Activated CD8-positive, alpha-beta T cell treated with anti-CD3 and anti-CD28 coated beads, Interleukin-2, amount 10 ng/mL, durations not matched to agents 7 days and 5 days (primary cell): ENCODE results near the gene PCSK7. TPM values are rescaled to one million over a fixed set of nuclear protein-coding genes. Genes with fewer than 3 reads are reported as not detected.

Experiments
- ATAC-seq: fragments of 150-1000 bp; cut with Tn5 transposase; one replicate; pipeline ENCODE4 v1.10.0; 2021; ENCODE audit warnings: moderate library complexity
- CTCF ChIA-PET: fragments of 350-600 bp; sonication (Branson Sonifier 250); formaldehyde crosslinking; loops from one replicate; lab custom pipeline; 2021; ENCODE audit warnings: antibody characterized with exemption; lab: Charles Lee
- POLR2A ChIA-PET: fragments of 350-600 bp; sonication (Branson Sonifier 250); formaldehyde crosslinking; loops from one replicate; lab custom pipeline; 2021; ENCODE audit warnings: antibody characterized with exemption; lab: Charles Lee
- DNase-seq: peaks from one replicate; pipeline ENCODE4 v3.0.0-alpha.2; 2020
- H3K27ac Mint-ChIP-seq: one replicate; pipeline ENCODE4 v1.8.0; 2021; ENCODE audit warnings: mild to moderate bottlenecking, mixed read lengths
- H3K27me3 Mint-ChIP-seq: one replicate; pipeline ENCODE4 v1.8.0; 2021; ENCODE audit warnings: low read depth, mixed read lengths
- H3K36me3 Mint-ChIP-seq: one replicate; pipeline ENCODE4 v1.8.0; 2021; ENCODE audit warnings: low read depth, mixed read lengths
- H3K4me1 Mint-ChIP-seq: one replicate; pipeline ENCODE4 v1.8.0; 2021; ENCODE audit warnings: low read depth, mixed read lengths
- H3K4me3 Mint-ChIP-seq: one replicate; pipeline ENCODE4 v1.8.0; 2021; ENCODE audit warnings: mild to moderate bottlenecking, mixed read lengths
- H3K9me3 Mint-ChIP-seq: one replicate; pipeline ENCODE4 v1.8.0; 2022; ENCODE audit warnings: mixed read lengths; ENCODE audit not compliant: insufficient read depth
- total RNA-seq, 2 experiments: library from RNA; stranded (reverse); gene quantifications; one replicate each; pipeline ENCODE4 v1.2.3, GENCODE V29; 2021

The PCSK7 gene
- total RNA-seq, 2 experiments from 2014 or later: 160 to 161 TPM

- ChIA-PET POLR2A (interaction anchor here (1.0 kb wide), 1 partner anchor 18 kb away, joined by 3 read pairs; no protein-coding TSS in a partner anchor), CTCF (no interaction called here)
- Mint-ChIP-seq H3K36me3 (peaks cover 13% of the 10 kb centered on the region), H3K4me1 (no peaks in the 10 kb centered on the region), H3K27ac (no peak overlapping the region), H3K9me3 (no peaks in the 10 kb centered on the region), H3K4me3 (no peak overlapping the region), H3K27me3 (no peaks in the 10 kb centered on the region)
- ATAC-seq (no peak), DNase-seq (no peak)
Measured at GRCh38 chr11:117200813-117201657, 30.8 kb downstream of the PCSK7 start.

GRCh38 chr11:117199916-117200812 lies 31.7 kb downstream of the PCSK7 start:
- peaks cover 9% of the 10 kb centered on the region for H3K36me3 Mint-ChIP-seq
- no peaks in the 10 kb centered on the region for H3K9me3 Mint-ChIP-seq
- no peaks in the 10 kb centered on the region for H3K4me1 Mint-ChIP-seq
- no peak overlapping the region for H3K4me3 Mint-ChIP-seq
- H3K27me3 Mint-ChIP-seq: no peaks in the 10 kb centered on the region
- ATAC-seq: no peak
- no peak overlapping the region for H3K27ac Mint-ChIP-seq
- no peak for DNase-seq
- ChIA-PET POLR2A (no interaction called here), CTCF (no interaction called here)

- no peaks in the 10 kb centered on the region for H3K4me1 Mint-ChIP-seq
- no peaks in the 10 kb centered on the region for H3K27me3 Mint-ChIP-seq
- peaks cover 3% of the 10 kb centered on the region for H3K36me3 Mint-ChIP-seq
- no peak within 1 kb of the TSS for H3K27ac Mint-ChIP-seq
- ChIA-PET CTCF (no interaction called here), POLR2A (no interaction called here)
- H3K9me3 Mint-ChIP-seq: no peaks in the 10 kb centered on the region
- H3K4me3 Mint-ChIP-seq: no peak within 1 kb of the TSS
- ATAC-seq (no peak), DNase-seq (no peak)
Measured at GRCh38 chr11:117199053-117199915, 32.6 kb downstream of the PCSK7 start, which contains the start of gene TAGLN. Gene TAGLN, plus strand, starts transcription at chr11:117199370. Its CDS starts 3,644 bp downstream, at chr11:117203014.

GRCh38 chr11:117198613-117199012 lies 33.3 kb downstream of the PCSK7 start:
- no peak overlapping the region for H3K27ac Mint-ChIP-seq
- no peaks in the 10 kb centered on the region for H3K9me3 Mint-ChIP-seq
- no peak for ATAC-seq
- H3K4me3 Mint-ChIP-seq: no peak overlapping the region
- CTCF ChIA-PET: no interaction called here
- POLR2A ChIA-PET: no interaction called here
- H3K27me3 Mint-ChIP-seq: no peaks in the 10 kb centered on the region
- no peak for DNase-seq
- H3K4me1 Mint-ChIP-seq: no peaks in the 10 kb centered on the region
- H3K36me3 Mint-ChIP-seq: no peaks in the 10 kb centered on the region

- DNase-seq (no peak), ATAC-seq (no peak)
- ChIA-PET POLR2A (interaction anchor here (0.7 kb wide), 1 partner anchor 19 kb away, joined by 3 read pairs; the partner anchor contains the start of gene SIDT2), CTCF (interaction anchor here (0.6 to 1.9 kb wide), 3 partner anchors 18 to 88 kb away, joined by 3 to 9 read pairs (median 5); no protein-coding TSS in a partner anchor)
- Mint-ChIP-seq H3K27ac (no peak overlapping the region), H3K4me1 (peaks cover 4% of the 10 kb centered on the region), H3K36me3 (peaks cover 4% of the 10 kb centered on the region), H3K4me3 (no peak overlapping the region), H3K27me3 (no peaks in the 10 kb centered on the region), H3K9me3 (no peaks in the 10 kb centered on the region)
Measured at GRCh38 chr11:117197516-117198456, 34.1 kb downstream of the PCSK7 start.

- DNase-seq (no peak), ATAC-seq (no peak)
- Mint-ChIP-seq H3K27ac (no peak overlapping the region), H3K36me3 (peaks cover 4% of the 10 kb centered on the region), H3K27me3 (no peaks in the 10 kb centered on the region), H3K4me3 (no peak overlapping the region), H3K4me1 (peaks cover 5% of the 10 kb centered on the region), H3K9me3 (no peaks in the 10 kb centered on the region)
- ChIA-PET POLR2A (interaction anchor here (0.6 to 1.1 kb wide), 3 partner anchors 11 to 18 kb away, joined by 3 read pairs; partner anchors contain the start of gene SIDT2), CTCF (interaction anchor here (0.6 to 1.9 kb wide), 4 partner anchors 17 to 89 kb away, joined by 3 to 9 read pairs (median 4); no protein-coding TSS in a partner anchor)
Measured at GRCh38 chr11:117197006-117197405, 34.9 kb downstream of the PCSK7 start.

- H3K4me3 Mint-ChIP-seq: no peak overlapping the region
- CTCF ChIA-PET: interaction anchor here (1.3 to 1.9 kb wide), 3 partner anchors 16 to 31 kb away, joined by 4 to 9 read pairs (median 4); no protein-coding TSS in a partner anchor
Measured at GRCh38 chr11:117195761-117196160, 36.1 kb downstream of the PCSK7 start.

GRCh38 chr11:117195258-117195657 lies 36.6 kb downstream of the PCSK7 start:
- Mint-ChIP-seq H3K4me1 (peaks cover 5% of the 10 kb centered on the region), H3K36me3 (peaks cover 7% of the 10 kb centered on the region), H3K9me3 (no peaks in the 10 kb centered on the region), H3K4me3 (no peak overlapping the region), H3K27me3 (no peaks in the 10 kb centered on the region), H3K27ac (peak overlapping the region; percentile 19)
- ATAC-seq (no peak), DNase-seq (no peak)
- CTCF ChIA-PET: interaction anchor here (0.9 to 1.3 kb wide), 2 partner anchors 15 to 16 kb away, joined by 3 to 4 read pairs; no protein-coding TSS in a partner anchor
- POLR2A ChIA-PET: interaction anchor here (1.3 kb wide), 1 partner anchor 9 kb away, joined by 4 read pairs; no protein-coding TSS in a partner anchor

More at GRCh38 chr11:117195761-117196160, 36.1 kb downstream of the PCSK7 start:
- ATAC-seq (no peak), DNase-seq (no peak)
- Mint-ChIP-seq H3K27ac (no peak overlapping the region), H3K9me3 (no peaks in the 10 kb centered on the region), H3K4me1 (peaks cover 5% of the 10 kb centered on the region), H3K27me3 (no peaks in the 10 kb centered on the region), H3K36me3 (peaks cover 7% of the 10 kb centered on the region)
- POLR2A ChIA-PET: interaction anchor here (1.1 kb wide), 1 partner anchor 16 kb away, joined by 3 read pairs; no protein-coding TSS in a partner anchor

GRCh38 chr11:117194267-117194666 lies 37.6 kb downstream of the PCSK7 start:
- ChIA-PET CTCF (interaction anchor here (0.6 to 1.3 kb wide), 2 partner anchors 13 to 17 kb away, joined by 3 to 4 read pairs; no protein-coding TSS in a partner anchor), POLR2A (interaction anchor here (1.3 kb wide), 1 partner anchor 10 kb away, joined by 4 read pairs; no protein-coding TSS in a partner anchor)
- H3K27me3 Mint-ChIP-seq: no peaks in the 10 kb centered on the region
- ATAC-seq: no peak
- no peak overlapping the region for H3K27ac Mint-ChIP-seq
- H3K4me3 Mint-ChIP-seq: no peak overlapping the region
- DNase-seq: no peak
- H3K4me1 Mint-ChIP-seq: peaks cover 5% of the 10 kb centered on the region
- H3K36me3 Mint-ChIP-seq: peaks cover 7% of the 10 kb centered on the region
- H3K9me3 Mint-ChIP-seq: no peaks in the 10 kb centered on the region
